HG02588 (cell line): ENCODE measurements around the gene SLFN5.
"Not testable (repeated sequence)": the region's sequence is repeated elsewhere in the genome, so short reads cannot be mapped to it uniquely, and the experiment has no call there.

Experiments
- ATAC-seq: cut with Tn5 transposase; IDR thresholded peaks from one replicate; pipeline ENCODE4 v1.9.1; 2021; ENCODE audit warnings: mild to moderate bottlenecking, moderate library complexity; ENCODE audit not compliant: unreplicated experiment

The SLFN5 gene

GRCh38 chr17:35287286-35287811 lies 44.5 kb downstream of the SLFN5 start:
- no peak for ATAC-seq

- no peak for ATAC-seq
Measured at GRCh38 chr17:35289222-35289621, 46.4 kb downstream of the SLFN5 start.

DNA sequence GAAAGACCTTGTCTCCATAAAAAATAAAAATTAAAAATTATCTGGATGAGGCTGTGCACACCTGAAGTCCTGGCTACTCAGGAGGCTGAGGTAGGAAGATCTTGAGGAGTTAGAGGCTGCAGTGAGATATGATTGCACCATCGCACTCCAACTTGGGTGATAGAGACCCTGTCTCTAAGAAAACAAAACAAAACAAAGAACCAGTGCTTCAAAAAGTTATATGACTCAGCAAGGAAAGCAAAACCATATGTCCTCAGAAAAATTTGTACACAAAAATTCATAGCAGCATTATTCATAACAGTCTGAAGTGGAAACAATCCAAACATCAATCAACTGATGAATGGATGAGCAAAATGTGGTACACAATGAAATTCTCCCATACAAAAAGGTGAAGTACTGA lies 48.9 kb downstream of the SLFN5 start:
- no peak for ATAC-seq

DNA sequence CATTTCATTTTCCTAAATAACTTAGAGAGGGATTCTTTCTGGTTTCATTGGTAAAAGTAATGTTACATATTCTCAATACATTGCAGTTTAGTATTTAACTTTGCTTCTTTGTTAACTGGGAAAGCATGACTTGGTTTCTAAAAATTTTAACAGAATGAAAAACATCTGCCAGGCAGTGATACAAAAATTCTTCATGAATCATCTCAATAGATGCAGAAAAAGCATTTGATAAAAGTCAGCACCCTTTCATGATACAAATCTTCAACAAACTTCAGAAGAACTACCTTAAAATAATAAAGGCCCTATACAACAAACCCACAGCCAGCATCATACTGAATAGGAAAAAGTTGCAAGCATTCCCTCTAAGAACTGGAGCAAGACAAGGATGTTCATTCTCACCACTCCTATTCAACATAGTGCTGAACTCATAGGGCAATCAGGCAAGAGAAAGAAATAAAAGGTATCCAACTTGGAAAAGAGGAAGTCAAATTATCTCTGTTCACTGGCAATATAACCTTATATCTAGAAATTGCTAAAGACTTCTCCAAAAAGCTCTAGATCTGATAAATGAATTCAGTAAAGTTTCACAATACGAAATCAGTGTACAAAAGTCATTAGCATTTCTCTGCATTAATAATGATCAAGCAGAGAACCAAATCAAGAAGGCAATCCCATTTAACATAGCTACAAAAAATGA lies 50.4 kb downstream of the SLFN5 start:
- no peak for ATAC-seq

- no peak for ATAC-seq
Measured at GRCh38 chr17:35294756-35295155, 51.9 kb downstream of the SLFN5 start.

- no peak for ATAC-seq
Measured at GRCh38 chr17:35295686-35296085, 52.8 kb downstream of the SLFN5 start.

DNA sequence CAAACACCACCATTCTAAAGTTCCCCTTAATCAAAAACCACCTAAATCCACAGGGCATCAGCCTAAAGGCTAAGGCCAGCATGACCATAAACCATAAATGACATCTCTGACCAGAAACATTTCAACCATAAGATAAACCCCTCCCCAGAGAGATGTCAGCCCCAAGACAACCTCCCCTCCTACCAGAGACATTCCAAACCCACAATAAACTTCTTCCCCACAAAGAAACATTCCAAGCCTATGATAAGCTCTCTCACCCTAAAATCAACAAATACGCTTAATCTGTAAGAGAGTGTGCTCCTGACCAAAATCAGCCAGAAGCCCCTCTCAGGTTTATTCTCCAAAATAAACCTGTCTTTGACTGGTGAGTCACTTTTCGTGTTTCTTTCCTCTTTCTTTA lies 54.8 kb downstream of the SLFN5 start:
- no peak for ATAC-seq

DNA sequence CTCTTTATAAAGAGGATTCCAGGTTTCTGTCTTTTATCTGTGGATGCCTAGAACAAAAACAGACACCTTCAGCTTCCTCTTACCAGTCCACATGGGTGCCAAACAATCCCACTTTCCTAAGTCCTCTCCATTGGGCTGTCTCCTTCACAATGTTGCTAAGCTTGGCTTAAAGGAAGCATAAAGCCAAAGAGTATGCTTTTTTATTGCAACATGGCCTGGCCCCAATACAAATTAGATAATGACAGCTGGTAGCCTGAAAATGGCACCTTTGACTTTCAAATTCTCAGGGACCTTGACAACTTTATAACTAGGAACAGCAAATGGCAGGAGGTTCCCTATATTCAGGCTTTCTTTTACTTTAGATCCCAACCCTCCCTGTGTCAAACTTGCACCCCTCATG lies 55.8 kb downstream of the SLFN5 start:
- ATAC-seq = no peak

DNA sequence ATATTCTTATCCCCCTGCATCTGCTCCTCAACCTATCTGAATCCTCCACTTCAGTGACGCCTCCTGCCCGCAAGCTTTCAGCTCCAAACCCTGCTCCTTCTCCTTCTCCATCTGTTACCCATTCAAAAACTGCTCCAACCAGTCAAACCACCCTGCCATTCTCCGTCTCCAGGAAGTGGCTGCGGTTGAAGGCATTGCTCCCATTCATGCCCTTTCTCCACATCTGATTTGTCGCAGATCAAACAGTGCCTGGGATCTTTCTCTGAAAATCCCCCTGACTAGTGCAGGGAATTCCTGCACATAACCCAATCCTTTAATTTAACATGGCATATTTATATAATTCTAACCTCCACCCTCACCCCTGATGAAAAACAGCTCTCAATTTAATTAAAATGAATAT lies 56.3 kb downstream of the SLFN5 start:
- no peak for ATAC-seq

DNA sequence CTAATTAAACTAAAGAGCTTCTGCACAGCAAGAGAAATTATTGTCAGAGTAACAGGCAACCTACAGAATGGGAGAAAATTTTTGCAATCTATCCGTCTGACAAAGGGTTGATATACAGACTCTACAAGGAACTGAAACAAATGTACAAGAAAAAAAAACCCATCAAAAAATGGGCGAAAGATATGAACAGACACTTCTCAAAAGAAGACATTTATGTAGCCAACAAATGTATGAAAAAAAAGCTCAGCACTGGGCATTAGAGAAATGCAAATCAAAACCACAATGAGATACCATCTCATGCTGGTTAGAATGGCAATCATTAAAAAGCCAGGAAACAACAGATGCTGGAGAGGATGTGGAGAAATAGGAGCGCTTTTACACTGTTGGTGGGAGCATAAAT lies 66.5 kb downstream of the SLFN5 start:
- not testable (repeated sequence) for ATAC-seq

- ATAC-seq = no peak
Measured at GRCh38 chr17:35312346-35312745, 69.5 kb downstream of the SLFN5 start.

DNA sequence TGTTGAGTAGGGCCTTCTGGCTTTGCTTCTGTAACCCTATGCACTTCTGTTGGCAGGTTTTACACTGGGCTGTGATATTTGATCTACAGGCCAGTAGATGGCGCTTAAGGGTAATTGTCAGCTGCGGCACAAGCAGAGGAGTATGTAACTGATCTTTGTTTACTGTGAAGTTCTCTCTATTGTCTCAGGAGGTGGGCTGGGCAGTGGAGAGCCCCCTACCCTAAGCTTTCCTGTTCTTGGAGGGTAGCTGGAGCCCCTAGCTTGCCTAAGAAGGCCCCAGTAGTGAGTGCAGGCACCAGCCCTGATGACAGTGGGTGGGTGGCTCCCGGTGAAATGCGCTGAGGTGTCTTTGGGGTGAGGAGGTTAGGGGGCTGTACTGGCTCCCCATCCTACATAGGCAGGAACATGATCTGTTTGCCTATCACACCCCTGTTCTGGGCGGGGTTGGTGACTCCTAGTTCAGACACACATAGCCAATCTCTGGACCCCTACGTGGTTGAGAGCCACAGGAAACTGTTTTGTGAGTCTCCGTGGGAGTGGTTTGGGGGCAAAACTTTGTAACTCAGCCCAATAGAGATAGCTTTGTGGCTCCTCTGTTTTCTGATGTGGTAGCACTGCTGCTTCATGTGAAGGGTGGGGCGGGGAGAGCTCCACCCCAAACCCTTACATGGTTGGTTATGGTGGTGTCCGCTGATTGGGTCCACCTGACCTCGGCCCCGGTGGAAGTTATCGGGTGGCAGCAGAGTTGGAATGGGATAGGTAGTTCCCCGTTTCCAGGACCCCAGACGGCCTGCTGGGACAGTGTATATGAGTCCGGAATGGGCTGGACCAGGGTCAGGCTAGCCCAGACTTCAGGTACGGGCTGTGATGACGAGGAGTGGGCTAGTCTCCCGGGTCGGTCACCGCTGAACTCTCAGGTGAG lies 70.2 kb downstream of the SLFN5 start:
- no peak for ATAC-seq

GRCh38 chr17:35313875-35314409 lies 71.1 kb downstream of the SLFN5 start:
- ATAC-seq = no peak

DNA sequence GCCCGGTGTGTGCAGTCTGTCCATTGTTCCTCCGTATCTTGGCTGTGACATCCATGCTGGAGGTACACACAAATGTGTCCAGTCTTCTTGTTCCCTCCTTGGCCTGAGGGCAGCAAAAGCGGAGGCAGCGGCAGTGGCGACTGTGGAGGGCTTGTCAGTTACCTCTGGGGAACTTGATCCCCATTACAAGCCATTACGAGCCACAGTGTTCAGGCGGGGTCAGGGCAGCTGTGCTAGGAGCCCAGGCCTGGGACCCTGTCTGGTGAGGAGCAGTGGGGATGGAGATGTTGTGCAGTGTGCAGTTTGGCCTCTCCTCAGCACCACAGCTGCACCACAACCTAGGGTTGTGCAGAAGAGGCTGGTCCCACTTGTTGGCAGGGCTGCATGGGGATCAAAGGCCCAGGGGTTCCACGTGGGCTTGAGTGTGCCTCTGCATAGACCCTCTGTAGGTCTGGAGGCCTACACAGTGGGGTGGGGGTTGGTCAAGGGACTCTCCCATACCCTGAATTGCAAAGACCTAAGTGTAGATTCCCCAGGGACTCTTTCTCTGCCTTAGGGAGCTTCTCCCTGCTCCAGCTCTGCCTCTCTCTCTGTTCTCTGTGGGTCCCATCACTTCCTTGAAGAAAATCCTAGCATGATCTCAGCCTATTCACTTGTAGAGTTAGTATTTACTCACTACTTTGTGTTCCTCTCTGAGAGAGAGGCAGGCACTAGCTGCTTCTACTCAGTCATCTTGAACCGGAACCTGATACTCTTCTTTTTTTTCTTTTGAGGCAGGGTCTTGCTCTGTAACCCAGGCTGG lies 71.7 kb downstream of the SLFN5 start:
- ATAC-seq = no peak

- no peak for ATAC-seq
Measured at GRCh38 chr17:35315283-35315682, 72.4 kb downstream of the SLFN5 start.

- ATAC-seq = no peak
Measured at GRCh38 chr17:35315971-35316370, 73.1 kb downstream of the SLFN5 start.

DNA sequence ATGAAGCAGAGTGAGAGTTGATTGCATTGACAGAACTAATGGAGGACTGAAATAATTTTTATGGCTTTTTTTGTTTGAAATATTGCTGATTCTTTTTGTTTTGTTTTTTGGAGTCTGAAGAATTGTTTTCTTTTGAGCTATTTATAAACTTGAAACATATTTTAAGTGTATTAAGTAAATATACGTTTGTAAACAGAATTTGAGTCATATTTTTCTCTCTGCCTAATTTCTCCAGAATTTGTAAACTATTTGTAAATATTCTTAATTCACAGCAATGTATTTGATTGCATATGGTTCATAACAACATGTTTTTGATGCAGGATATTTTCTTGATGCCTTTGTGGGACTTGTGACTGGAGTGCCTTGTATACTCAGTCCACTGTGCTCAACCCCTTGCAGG lies 79.9 kb downstream of the SLFN5 start:
- ATAC-seq = no peak
